GM20000 (cell line): Measurements from ENCODE around the gene LY6G6F.
A peak's percentile ranks its signal among the peaks of the same experiment; 100 is the strongest.

Experiments used
- DNase-seq: peaks from one replicate; pipeline ENCODE4 v3.0.0; 2012; ENCODE audit warnings: low spot score
- CTCF ChIP-seq: IDR thresholded peaks from 2 replicates; pipeline ENCODE4 v1.5.1; 2012; ENCODE audit warnings: mild to moderate bottlenecking, control low read depth; ENCODE audit errors: extremely low read depth, missing control alignments

Gene LY6G6F

DNA sequence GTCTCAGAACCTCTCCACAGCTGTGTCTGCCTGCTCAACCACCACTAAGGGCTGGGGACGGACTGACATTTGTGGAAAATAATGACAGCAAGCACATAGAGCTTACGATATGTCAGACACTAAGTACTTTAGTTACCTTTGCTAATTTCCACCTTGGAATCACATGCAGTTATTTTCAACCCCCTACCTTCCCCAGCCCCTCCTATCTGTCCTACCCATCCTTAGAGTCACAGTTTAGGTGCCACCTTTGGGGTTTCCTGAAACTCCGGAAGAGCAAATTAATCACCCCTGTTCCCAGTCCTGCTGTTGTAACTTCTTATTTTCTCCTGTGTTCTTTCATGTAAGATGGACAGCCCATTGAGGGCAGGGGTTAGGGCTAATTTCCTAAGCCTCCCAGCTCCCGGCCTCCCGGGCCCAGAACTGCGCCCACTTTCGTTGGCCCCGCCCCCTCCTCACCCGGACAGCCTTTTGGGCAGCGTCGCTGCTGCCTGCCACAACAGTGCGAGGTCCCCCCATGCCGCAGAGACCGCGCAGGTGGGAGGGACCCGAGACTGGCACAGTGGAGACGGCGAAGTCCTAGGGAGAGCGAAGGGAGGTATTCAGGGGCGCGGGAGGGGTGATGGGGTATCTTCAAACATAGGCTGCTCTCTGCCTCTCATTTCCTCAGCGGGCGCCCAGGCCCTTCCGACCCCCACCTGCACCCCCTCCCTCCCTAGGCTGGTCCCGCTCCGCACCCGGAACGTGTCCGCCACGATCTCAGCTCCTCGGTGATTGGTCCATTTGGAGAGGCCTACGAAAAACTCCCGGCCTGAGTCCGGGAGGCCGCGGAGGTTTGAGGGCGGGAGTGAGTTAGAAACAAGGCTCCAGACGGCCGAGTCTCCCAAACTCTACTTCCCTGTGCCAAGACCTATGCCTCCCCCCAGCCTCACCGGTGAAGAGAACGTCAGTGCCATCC lies 21.3 kb downstream of the LY6G6F start:
- no peak for DNase-seq
- TF ChIP-seq CTCF, result no peak

DNA sequence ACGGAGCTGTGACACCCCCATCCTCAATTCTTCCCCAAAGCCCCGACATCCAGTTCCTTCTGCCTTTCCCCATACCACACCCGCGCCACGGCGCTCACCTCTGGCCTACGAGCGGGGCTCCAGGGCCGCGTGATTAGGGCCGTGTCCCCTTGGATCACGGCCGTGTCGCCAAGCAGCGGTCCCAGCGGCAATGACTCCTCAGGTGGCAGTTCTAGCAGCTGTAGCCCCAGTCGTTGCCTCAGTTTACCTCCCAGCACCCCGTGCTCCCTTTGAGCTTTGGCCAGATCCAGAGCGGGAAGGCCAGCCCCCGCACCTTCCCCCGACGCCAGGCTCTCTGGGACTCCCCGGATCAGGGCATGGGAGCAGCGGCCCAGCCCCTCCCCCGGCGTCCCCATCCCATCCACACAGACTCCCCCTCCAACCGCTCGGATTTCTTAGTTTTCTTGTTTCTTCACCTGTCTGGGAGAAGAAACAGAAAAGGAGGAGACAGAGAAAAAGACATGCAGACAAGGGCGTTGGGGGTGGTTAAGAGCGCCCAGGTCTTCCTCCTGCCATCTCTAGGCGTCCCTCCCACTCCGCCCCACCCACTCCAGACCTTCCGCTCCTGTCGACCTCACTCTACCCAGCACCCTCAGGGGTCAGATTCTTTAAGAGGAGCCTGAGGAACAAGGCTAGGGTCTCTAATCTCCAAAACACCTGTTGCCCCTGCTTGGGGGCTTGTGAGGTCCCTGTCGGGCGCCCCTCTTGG lies 22.3 kb downstream of the LY6G6F start, which contains the start of gene DDAH2:
TSS of gene DDAH2 (minus strand) at position 533 of the 748 bp plus-strand sequence. CDS start at position 395, 138 bp downstream.
- no peak for DNase-seq
- TF ChIP-seq CTCF, result peak; percentile 91

- no peak for TF ChIP-seq CTCF
- DNase-seq, result peak; percentile 83
Observed at GRCh38 chr6:31729515-31729978, 22.9 kb downstream of the LY6G6F start.

DNA sequence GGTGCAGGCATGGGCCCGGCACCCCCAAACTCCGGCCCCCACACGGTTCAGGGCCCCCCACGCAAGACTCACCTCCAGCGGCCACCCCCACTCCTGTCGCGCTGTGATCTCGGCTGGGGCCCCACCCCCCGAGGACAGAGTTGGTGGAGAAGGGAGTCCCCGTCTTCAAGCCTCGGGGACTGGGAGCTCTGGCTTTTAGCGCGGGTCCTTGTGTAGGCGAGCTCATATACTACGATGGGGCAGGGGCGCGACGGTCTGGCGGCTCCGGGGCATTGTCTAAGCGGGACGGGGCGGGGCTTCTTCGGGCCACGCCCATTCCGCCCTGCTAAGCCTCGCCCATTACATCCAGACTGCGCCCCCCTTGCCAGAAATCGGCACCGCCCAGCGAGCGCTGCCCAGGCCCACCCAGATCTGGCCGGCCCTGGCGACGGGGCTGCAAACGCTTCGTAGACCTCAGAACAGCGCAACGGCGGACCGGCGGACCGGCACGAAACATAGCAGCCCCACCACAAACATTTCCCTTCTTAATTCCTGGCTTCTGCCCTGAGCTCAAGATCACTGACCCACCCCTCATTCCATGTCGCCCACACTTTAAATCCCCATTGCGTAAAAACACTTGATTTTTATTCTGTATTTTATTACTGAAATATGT lies 23.4 kb downstream of the LY6G6F start:
- DNase-seq, result peak; percentile 80
- TF ChIP-seq CTCF, result no peak

DNA sequence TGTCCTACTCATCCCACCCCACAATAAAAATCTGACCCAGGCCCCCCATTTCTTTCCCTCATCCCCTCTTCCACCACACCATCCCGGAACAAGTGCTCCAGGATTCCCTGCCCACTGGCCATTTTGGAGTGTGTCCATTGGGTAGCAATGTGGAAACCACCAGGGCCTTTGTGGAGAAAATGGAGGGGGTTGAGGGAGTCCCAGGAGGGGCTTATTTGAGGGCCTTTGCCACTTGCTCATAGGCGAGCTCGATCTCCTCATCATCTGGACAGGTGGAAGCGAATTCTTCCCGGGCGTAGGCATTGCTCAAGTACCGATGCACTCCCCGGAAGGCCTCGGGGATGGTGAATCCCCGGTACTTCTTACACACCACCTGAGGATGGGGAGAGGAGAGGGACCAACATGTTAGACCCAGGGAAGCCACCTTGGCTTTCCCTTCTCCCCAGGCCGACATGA lies 24.0 kb downstream of the LY6G6F start:
- TF ChIP-seq CTCF, result no peak

DNA sequence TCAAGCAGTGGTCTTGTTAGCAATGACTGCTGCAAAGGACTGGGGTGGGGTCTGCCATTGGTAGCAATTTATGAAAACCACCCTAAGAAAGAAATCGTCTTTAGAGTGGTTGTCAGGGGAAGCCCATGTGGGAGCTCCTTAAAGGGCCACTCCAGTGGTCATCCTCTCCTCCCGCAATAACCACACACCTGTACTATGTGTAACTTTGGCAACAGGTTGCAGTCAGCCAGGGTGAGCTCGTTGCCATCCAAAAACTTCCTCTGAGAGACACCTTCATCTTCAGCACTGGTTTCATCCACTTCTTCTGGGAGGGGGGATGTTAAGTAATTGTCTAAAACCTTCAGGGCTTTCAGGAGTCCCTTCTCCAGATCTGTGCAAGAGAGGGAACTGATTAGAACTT lies 25.4 kb downstream of the LY6G6F start:
- no peak for DNase-seq
- no peak for TF ChIP-seq CTCF

More for the DNA sequence above, 24.0 kb downstream of the LY6G6F start:
- DNase-seq, result no peak

- DNase-seq, result no peak
- TF ChIP-seq CTCF, result no peak
Observed at GRCh38 chr6:31733734-31734133, 27.1 kb downstream of the LY6G6F start.
